Measurements from ENCODE around the gene NCKAP5.

DNA sequence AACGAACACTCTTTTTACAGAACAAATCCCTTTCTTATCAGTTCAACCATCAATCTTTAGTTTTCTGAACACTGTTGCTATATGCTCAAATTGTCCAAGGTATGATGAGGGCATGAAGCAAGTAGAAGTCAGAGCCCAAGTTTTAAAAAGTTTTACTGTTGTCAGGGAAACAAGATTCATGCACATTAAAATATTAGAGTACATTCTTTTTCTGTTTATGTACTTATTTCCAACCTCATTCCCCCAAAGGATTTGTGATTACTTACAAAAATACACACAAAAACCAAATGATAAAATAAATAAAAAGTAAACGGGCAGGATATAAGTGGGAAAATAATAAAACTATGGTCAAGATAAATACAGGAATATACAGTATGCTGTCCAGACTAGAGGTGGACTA, 15.4 kb downstream of the NCKAP5 start:
- TF ChIP-seq, protein P1, sequence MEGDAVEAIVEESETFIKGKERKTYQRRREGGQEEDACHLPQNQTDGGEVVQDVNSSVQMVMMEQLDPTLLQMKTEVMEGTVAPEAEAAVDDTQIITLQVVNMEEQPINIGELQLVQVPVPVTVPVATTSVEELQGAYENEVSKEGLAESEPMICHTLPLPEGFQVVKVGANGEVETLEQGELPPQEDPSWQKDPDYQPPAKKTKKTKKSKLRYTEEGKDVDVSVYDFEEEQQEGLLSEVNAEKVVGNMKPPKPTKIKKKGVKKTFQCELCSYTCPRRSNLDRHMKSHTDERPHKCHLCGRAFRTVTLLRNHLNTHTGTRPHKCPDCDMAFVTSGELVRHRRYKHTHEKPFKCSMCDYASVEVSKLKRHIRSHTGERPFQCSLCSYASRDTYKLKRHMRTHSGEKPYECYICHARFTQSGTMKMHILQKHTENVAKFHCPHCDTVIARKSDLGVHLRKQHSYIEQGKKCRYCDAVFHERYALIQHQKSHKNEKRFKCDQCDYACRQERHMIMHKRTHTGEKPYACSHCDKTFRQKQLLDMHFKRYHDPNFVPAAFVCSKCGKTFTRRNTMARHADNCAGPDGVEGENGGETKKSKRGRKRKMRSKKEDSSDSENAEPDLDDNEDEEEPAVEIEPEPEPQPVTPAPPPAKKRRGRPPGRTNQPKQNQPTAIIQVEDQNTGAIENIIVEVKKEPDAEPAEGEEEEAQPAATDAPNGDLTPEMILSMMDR (IDR thresholded peaks at IDR 0.05; ENCODE audit: low read depth, low read length) = no peak
- TF ChIP-seq, protein P2, sequence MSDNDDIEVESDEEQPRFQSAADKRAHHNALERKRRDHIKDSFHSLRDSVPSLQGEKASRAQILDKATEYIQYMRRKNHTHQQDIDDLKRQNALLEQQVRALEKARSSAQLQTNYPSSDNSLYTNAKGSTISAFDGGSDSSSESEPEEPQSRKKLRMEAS (IDR thresholded peaks at IDR 0.05; ENCODE audit: low read depth, low read length) = no peak
- no peak for TF ChIP-seq POLR2A (IDR thresholded peaks at IDR 0.05; ENCODE audit: extremely low read depth, insufficient read length)

Measured in NB4 (cell line).